Thoracic aorta (tissue), 2 donors: ENCODE data around the gene FOXO6. TPM values are rescaled to one million over a fixed set of nuclear protein-coding genes. Genes with fewer than 3 reads are reported as not detected.
A peak's percentile ranks its signal among the peaks of the same experiment; 100 is the strongest.

Source experiments
- ATAC-seq: fragments of 150-250 bp; one replicate; pipeline ENCODE4 v1.8.0; 2017; ENCODE audit warnings: low read depth; ENCODE audit not compliant: insufficient number of reproducible peaks, low FRiP score
- DNase-seq: peaks from one replicate; pipeline ENCODE4 v3.0.0-alpha.2; 2020; ENCODE audit warnings: low spot score
- H3K27ac ChIP-seq, 2 donors: fragments of 200-600 bp; sonication (generic); 1 replicate in 1 of 2; 2 replicates in 1 of 2; pipeline ENCODE4 v1.5.1; 2016; ENCODE audit warnings: mild to moderate bottlenecking in 2 of 2, moderate library complexity in 2 of 2
- H3K27me3 ChIP-seq: fragments of 200-600 bp; sonication (generic); replicated peaks from 2 replicates; pipeline ENCODE4 v1.6.0; 2016; ENCODE audit warnings: mild to moderate bottlenecking; ENCODE audit not compliant: insufficient read depth
- H3K36me3 ChIP-seq: fragments of 200-600 bp; sonication (generic); one replicate; pipeline ENCODE4 v1.5.1; 2016
- H3K4me1 ChIP-seq, 2 donors: fragments of 200-600 bp; sonication (generic); 1 replicate in 1 of 2; 2 replicates in 1 of 2; pipeline versions ENCODE4 v1.5.1 to v1.6.0; 2016; ENCODE audit warnings: low read depth in 2 of 2, mild to moderate bottlenecking in 1 of 2; ENCODE audit not compliant: control insufficient read depth in 1 of 2
- H3K4me3 ChIP-seq: fragments of 200-600 bp; sonication (generic); 2 replicates; pipeline ENCODE4 v1.5.1; 2016; ENCODE audit warnings: mild to moderate bottlenecking
- H3K9me3 ChIP-seq: fragments of 200-600 bp; sonication (generic); 2 replicates; pipeline ENCODE4 v1.5.1; 2016
- total RNA-seq, 2 donors: library from RNA; depleted of rRNA; stranded (reverse); fragments of >200 nt; gene quantifications; one replicate each; pipeline versions ENCODE4 v1.1.0 to v1.2.3, GENCODE V29; 2016
- TF ChIP-seq, protein P1 (sequence below): fragments of 200-600 bp; sonication (generic); IDR thresholded peaks from one replicate; pipeline ENCODE4 v1.5.1; 2019; ENCODE audit warnings: antibody characterized with exemption

The FOXO6 gene
- total RNA-seq, 2 donors from 2014 or later = 3.8 TPM; not detected in 1

DNA sequence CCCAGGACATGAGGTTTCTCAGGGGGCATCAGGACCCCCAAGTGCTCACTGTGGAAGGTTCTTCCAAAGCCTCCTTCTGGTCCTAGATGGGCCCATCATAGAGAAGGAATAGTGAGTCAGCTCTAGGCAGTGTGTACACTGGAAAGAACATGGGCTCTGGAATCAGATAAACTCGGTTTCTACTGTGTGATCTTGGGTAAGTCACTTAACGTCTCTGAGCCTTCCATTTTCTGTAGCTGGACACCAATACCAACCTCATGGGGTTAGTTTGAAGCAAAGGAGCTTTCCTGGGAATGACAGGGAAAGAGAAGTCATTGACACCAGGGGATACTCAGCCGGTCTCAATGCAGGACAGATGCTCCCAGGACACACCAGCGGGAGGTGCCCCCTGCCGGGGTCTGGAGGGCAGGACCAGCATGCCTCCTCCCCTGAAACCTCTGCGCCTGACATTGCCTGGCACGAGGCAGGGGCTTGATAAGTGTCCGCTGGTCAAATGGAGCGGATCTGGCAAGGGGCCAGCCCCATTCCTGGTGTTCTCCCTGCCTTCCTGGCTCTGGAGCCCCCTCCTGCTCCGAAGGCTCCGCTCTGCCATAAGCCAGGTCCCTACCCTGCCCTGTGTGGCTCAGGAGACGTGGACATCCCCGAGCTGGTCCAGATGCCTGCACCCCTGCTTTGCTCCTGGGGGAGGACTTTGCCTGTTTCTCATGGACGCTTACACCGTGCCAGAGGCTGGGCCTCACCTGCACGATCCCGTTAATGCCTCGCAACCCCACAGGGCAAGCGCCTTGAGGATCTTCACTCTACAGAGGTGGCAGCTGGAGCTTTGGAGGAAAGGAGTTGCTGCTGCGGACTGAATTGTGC is 70.5 kb downstream of the FOXO6 start:
- Histone ChIP-seq H3K4me1 (peaks cover 17 to 40% of the 10 kb centered on the region in 2 donors), H3K4me3 (no peak overlapping the region), H3K9me3 (no peaks in the 10 kb centered on the region), H3K27me3 (no peaks in the 10 kb centered on the region), H3K27ac (peak overlapping the region; percentile 46 to 59), H3K36me3 (no peaks in the 10 kb centered on the region)
- DNase-seq (no peak), ATAC-seq (no peak)
- TF ChIP-seq, protein P1, sequence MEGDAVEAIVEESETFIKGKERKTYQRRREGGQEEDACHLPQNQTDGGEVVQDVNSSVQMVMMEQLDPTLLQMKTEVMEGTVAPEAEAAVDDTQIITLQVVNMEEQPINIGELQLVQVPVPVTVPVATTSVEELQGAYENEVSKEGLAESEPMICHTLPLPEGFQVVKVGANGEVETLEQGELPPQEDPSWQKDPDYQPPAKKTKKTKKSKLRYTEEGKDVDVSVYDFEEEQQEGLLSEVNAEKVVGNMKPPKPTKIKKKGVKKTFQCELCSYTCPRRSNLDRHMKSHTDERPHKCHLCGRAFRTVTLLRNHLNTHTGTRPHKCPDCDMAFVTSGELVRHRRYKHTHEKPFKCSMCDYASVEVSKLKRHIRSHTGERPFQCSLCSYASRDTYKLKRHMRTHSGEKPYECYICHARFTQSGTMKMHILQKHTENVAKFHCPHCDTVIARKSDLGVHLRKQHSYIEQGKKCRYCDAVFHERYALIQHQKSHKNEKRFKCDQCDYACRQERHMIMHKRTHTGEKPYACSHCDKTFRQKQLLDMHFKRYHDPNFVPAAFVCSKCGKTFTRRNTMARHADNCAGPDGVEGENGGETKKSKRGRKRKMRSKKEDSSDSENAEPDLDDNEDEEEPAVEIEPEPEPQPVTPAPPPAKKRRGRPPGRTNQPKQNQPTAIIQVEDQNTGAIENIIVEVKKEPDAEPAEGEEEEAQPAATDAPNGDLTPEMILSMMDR = no peak

Other genes starting within 250 kb of the FOXO6 start
- gene SCMH1, start 119.1 kb upstream of the FOXO6 start, total RNA-seq = 10 to 100 TPM; 41.7 to 65.9 TPM
- not detected for gene EDN2, start 123.2 kb downstream of the FOXO6 start, total RNA-seq